ENCODE results near the gene ZBTB7C.

Gene ZBTB7C

GRCh38 chr18:48351216-48352050, 57.8 kb downstream of the ZBTB7C start:
- DNase-seq = no peak

- DNase-seq = no peak
These were observed 60.4 kb downstream of the ZBTB7C start for GRCh38 chr18:48348739-48349138.

- no peak for DNase-seq
These were observed 61.3 kb downstream of the ZBTB7C start for GRCh38 chr18:48347756-48348326.

GRCh38 chr18:48345596-48345995, 63.6 kb downstream of the ZBTB7C start:
- DNase-seq = no peak

GRCh38 chr18:48342581-48342980, 66.6 kb downstream of the ZBTB7C start:
- DNase-seq = no peak

- DNase-seq = no peak
These were observed 67.1 kb downstream of the ZBTB7C start for GRCh38 chr18:48342125-48342524.

GRCh38 chr18:48340560-48340959, 68.6 kb downstream of the ZBTB7C start:
- peak in 1 of 2 experiments; percentile 24 for DNase-seq

- no peak for DNase-seq
These were observed 69.5 kb downstream of the ZBTB7C start for GRCh38 chr18:48339692-48340091.

- no peak for DNase-seq
These were observed 70.3 kb downstream of the ZBTB7C start for GRCh38 chr18:48338915-48339314.

- DNase-seq = no peak
These were observed 72.1 kb downstream of the ZBTB7C start for GRCh38 chr18:48337053-48337452.

- DNase-seq = no peak
These were observed 72.9 kb downstream of the ZBTB7C start for GRCh38 chr18:48336332-48336731.

- DNase-seq = no peak
These were observed 73.4 kb downstream of the ZBTB7C start for GRCh38 chr18:48335829-48336228.

GRCh38 chr18:48334845-48335244, 74.3 kb downstream of the ZBTB7C start:
- no peak for DNase-seq

GRCh38 chr18:48333563-48333962, 75.6 kb downstream of the ZBTB7C start:
- DNase-seq = no peak

GRCh38 chr18:48330016-48330991, 78.9 kb downstream of the ZBTB7C start:
- DNase-seq = no peak

- DNase-seq = no peak
These were observed 80.5 kb downstream of the ZBTB7C start for GRCh38 chr18:48328473-48329210.

GRCh38 chr18:48326901-48327675, 82.1 kb downstream of the ZBTB7C start:
- DNase-seq = no peak

GRCh38 chr18:48325115-48325665, 84.0 kb downstream of the ZBTB7C start:
- no peak for DNase-seq

- DNase-seq = no peak
These were observed 84.5 kb downstream of the ZBTB7C start for GRCh38 chr18:48324651-48325050.

- DNase-seq = no peak
These were observed 86.0 kb downstream of the ZBTB7C start for GRCh38 chr18:48323151-48323550.

GRCh38 chr18:48321536-48321935, 87.6 kb downstream of the ZBTB7C start:
- no peak for DNase-seq
